Gastroesophageal sphincter (tissue), 3 donors: Measurements from ENCODE around the gene OR9G1.

Source experiments
- CTCF ChIP-seq, 4 experiments: fragments of 200-600 bp in 2 of 4; fragments of 450-650 bp in 2 of 4; sonication (generic) in 1 of 4; IDR thresholded peaks; one replicate each; pipeline ENCODE4 v1.5.1; 2017 to 2019; ENCODE audit warnings: antibody characterized with exemption in 4 of 4, mild to moderate bottlenecking in 2 of 4, moderate library complexity in 2 of 4
- EP300 ChIP-seq: sonication (generic); formaldehyde crosslinking; IDR thresholded peaks from one replicate; pipeline ENCODE4 v1.6.1; 2017; ENCODE audit warnings: antibody characterized with exemption, mild to moderate bottlenecking
- POLR2A ChIP-seq, 2 donors: fragments of 450-650 bp; IDR thresholded peaks; one replicate each; pipeline ENCODE4 v1.6.1; 2017; ENCODE audit warnings: antibody characterized with exemption in 2 of 2, mild to moderate bottlenecking in 2 of 2, moderate library complexity in 1 of 2
- POLR2AphosphoS5 ChIP-seq: sonication (generic); formaldehyde crosslinking; IDR thresholded peaks from one replicate; pipeline ENCODE4 v1.6.1; 2017; ENCODE audit warnings: antibody characterized with exemption

GRCh38 chr11:56740886-56741285 lies 42.0 kb downstream of the OR9G1 start:
- TF ChIP-seq POLR2A (IDR thresholded peaks at IDR 0.05) (no peak), CTCF (IDR thresholded peaks at IDR 0.05) (no peak), POLR2AphosphoS5 (no peak), EP300 (no peak)
